HG03095 (cell line): ENCODE data around the gene RAI14.
"Not testable (repeated sequence)": the region's sequence is repeated elsewhere in the genome, so short reads cannot be mapped to it uniquely, and the experiment has no call there.

Experiments
- ATAC-seq: cut with Tn5 transposase; IDR thresholded peaks from one replicate; pipeline ENCODE4 v1.9.1; 2021; ENCODE audit warnings: moderate library complexity; ENCODE audit not compliant: unreplicated experiment

RAI14 gene

GRCh38 chr5:34811706-34812105 is 155.6 kb downstream of the RAI14 start:
- ATAC-seq: no peak

- no peak for ATAC-seq
These were observed 157.4 kb downstream of the RAI14 start for GRCh38 chr5:34813509-34813908.

- ATAC-seq: no peak
These were observed 161.6 kb downstream of the RAI14 start for GRCh38 chr5:34817558-34818351.

GRCh38 chr5:34818717-34819116 is 162.6 kb downstream of the RAI14 start:
- ATAC-seq: no peak

- no peak for ATAC-seq
These were observed 164.5 kb downstream of the RAI14 start for GRCh38 chr5:34820593-34820992.

GRCh38 chr5:34822956-34823715 is 167.0 kb downstream of the RAI14 start:
- no peak for ATAC-seq

GRCh38 chr5:34826347-34826746 is 170.2 kb downstream of the RAI14 start:
- ATAC-seq: no peak

GRCh38 chr5:34827588-34828506 is 171.7 kb downstream of the RAI14 start:
- no peak for ATAC-seq

- ATAC-seq: not testable (repeated sequence)
These were observed 174.7 kb downstream of the RAI14 start for GRCh38 chr5:34830827-34831226.

GRCh38 chr5:34831303-34831702 is 175.2 kb downstream of the RAI14 start:
- no peak for ATAC-seq

GRCh38 chr5:34832568-34832967 is 176.4 kb downstream of the RAI14 start:
- ATAC-seq: no peak

- ATAC-seq: no peak
These were observed 177.0 kb downstream of the RAI14 start for GRCh38 chr5:34833090-34833489.

- ATAC-seq: no peak
These were observed 178.1 kb downstream of the RAI14 start for GRCh38 chr5:34833976-34834793.

GRCh38 chr5:34834794-34835089 is 178.6 kb downstream of the RAI14 start:
- no peak for ATAC-seq

- ATAC-seq: no peak
These were observed 179.5 kb downstream of the RAI14 start for GRCh38 chr5:34835664-34836063.

GRCh38 chr5:34838785-34839714 is 182.9 kb downstream of the RAI14 start, which contains the start of gene TTC23L:
Gene TTC23L (plus strand): TSS chr5:34839164. CDS start chr5:34840672, 1,508 bp downstream.
- peak; percentile 97 for ATAC-seq

- ATAC-seq: no peak
These were observed 185.7 kb downstream of the RAI14 start for GRCh38 chr5:34841816-34842215.

- no peak for ATAC-seq
These were observed 186.4 kb downstream of the RAI14 start for GRCh38 chr5:34842554-34842953.

- ATAC-seq: no peak
These were observed 187.4 kb downstream of the RAI14 start for GRCh38 chr5:34843497-34843896.
